Measurements from ENCODE around the gene QRSL1. TPM values are rescaled to one million over a fixed set of nuclear protein-coding genes. Genes with fewer than 3 reads are reported as not detected.
"Not testable (repeated sequence)": the region's sequence is repeated elsewhere in the genome, so short reads cannot be mapped to it uniquely, and the experiment has no call there.

QRSL1 gene
- total and polyA plus RNA-seq, 4 donors: 5.9 to 9.6 (median 7.0) TPM

- DNase-seq (ENCODE audit: low spot score): no peak
- H3K4me1 ChIP-seq (ENCODE audit: control insufficient read depth in 4 of 4, insufficient read depth in 4 of 4, low read length in 3 of 4): peaks cover 0 to under 1% (median 0%) of the 10 kb centered on the region in 4 donors
- no peak overlapping the region for H3K27ac ChIP-seq (ENCODE audit: low read depth in 1 of 2, low read length in 2 of 2)
- H3K36me3 ChIP-seq (ENCODE audit: control insufficient read depth in 4 of 4, insufficient read depth in 3 of 4, low read depth in 1 of 4, low read length in 3 of 4): peaks cover 0 to 5% (median 2%) of the 10 kb centered on the region in 4 donors
- WGBS: 83% methylated on average over 1 of the region's 1 CpG
- H3K4me3 ChIP-seq (ENCODE audit: low read depth in 1 of 3, low read length in 3 of 3): no peak overlapping the region
- H3K9ac ChIP-seq (ENCODE audit: low read depth in 1 of 2, low read length in 2 of 2): no peak overlapping the region
- no peaks in the 10 kb centered on the region for H3K27me3 ChIP-seq (ENCODE audit: control insufficient read depth in 4 of 4, insufficient read depth in 4 of 4, low read length in 3 of 4)
- no peaks in the 10 kb centered on the region for H3K9me3 ChIP-seq (ENCODE audit: control insufficient read depth in 4 of 4, low read length in 3 of 4)
- TF ChIP-seq SP1 (IDR thresholded peaks at IDR 0.05) (no peak), ATF3 (IDR thresholded peaks at IDR 0.05) (no peak), FOXA1 (IDR thresholded peaks at IDR 0.05) (no peak)
Measured at GRCh38 chr6:106623039-106623438, 6.3 kb upstream of the QRSL1 start.

GRCh38 chr6:106626485-106626884 is 2.9 kb upstream of the QRSL1 start:
- Histone ChIP-seq H3K36me3 (ENCODE audit: control insufficient read depth in 4 of 4, insufficient read depth in 3 of 4, low read depth in 1 of 4, low read length in 3 of 4) (peaks cover 0 to 4% (median under 1%) of the 10 kb centered on the region in 4 donors), H3K27me3 (ENCODE audit: control insufficient read depth in 4 of 4, insufficient read depth in 4 of 4, low read length in 3 of 4) (no peaks in the 10 kb centered on the region), H3K9ac (ENCODE audit: low read depth in 1 of 2, low read length in 2 of 2) (no peak overlapping the region), H3K4me3 (ENCODE audit: low read depth in 1 of 3, low read length in 3 of 3) (no peak overlapping the region), H3K27ac (ENCODE audit: low read depth in 1 of 2, low read length in 2 of 2) (no peak overlapping the region), H3K9me3 (ENCODE audit: control insufficient read depth in 4 of 4, low read length in 3 of 4) (no peaks in the 10 kb centered on the region), H3K4me1 (ENCODE audit: control insufficient read depth in 4 of 4, insufficient read depth in 4 of 4, low read length in 3 of 4) (peaks cover 4 to 13% (median 11%) of the 10 kb centered on the region in 4 donors)
- 68% methylated on average over 2 of the region's 2 CpGs for WGBS
- TF ChIP-seq HNF4G (IDR thresholded peaks at IDR 0.05) (no peak), FOXA2 (IDR thresholded peaks at IDR 0.05) (no peak), ZBTB33 (IDR thresholded peaks at IDR 0.05) (no peak), JUND (IDR thresholded peaks at IDR 0.05) (no peak), CTCF (IDR thresholded peaks at IDR 0.05; ENCODE audit: low read depth, low read length, missing input control) (no peak), REST (IDR thresholded peaks at IDR 0.05) (no peak), SP1 (IDR thresholded peaks at IDR 0.05) (no peak)
- DNase-seq (ENCODE audit: low spot score): no peak

- not testable (repeated sequence) for H3K27me3 ChIP-seq (ENCODE audit: control insufficient read depth in 4 of 4, insufficient read depth in 4 of 4, low read length in 3 of 4); H3K9ac ChIP-seq (ENCODE audit: low read depth in 1 of 2, low read length in 2 of 2); H3K9me3 ChIP-seq (ENCODE audit: control insufficient read depth in 4 of 4, low read length in 3 of 4); H3K36me3 ChIP-seq (ENCODE audit: control insufficient read depth in 4 of 4, insufficient read depth in 3 of 4, low read depth in 1 of 4, low read length in 3 of 4); H3K4me3 ChIP-seq (ENCODE audit: low read depth in 1 of 3, low read length in 3 of 3); DNase-seq (ENCODE audit: low spot score); H3K27ac ChIP-seq (ENCODE audit: low read depth in 1 of 2, low read length in 2 of 2)
- WGBS: 95% methylated on average over 16 of the region's 16 CpGs
- peaks cover 4 to 13% (median 11%) of the 10 kb centered on the region in 4 donors for H3K4me1 ChIP-seq (ENCODE audit: control insufficient read depth in 4 of 4, insufficient read depth in 4 of 4, low read length in 3 of 4)
Measured at GRCh38 chr6:106627760-106628159, 1.6 kb upstream of the QRSL1 start.

All from liver (tissue), 9 donors.